KMS-11 (cell line): ENCODE results near the gene C1orf198.

ENCODE experiments used
- H2AFZ ChIP-seq: fragments of 200-600 bp; sonication (generic); 2 replicates; pipeline ENCODE4 v1.6.1; 2016; ENCODE audit warnings: antibody characterized with exemption, mixed run types, low read depth
- H3K27ac ChIP-seq: fragments of 200-600 bp; sonication (generic); 2 replicates; pipeline ENCODE4 v1.6.1; 2016; ENCODE audit warnings: mild to moderate bottlenecking, mixed run types
- H3K27me3 ChIP-seq: fragments of 200-600 bp; sonication (generic); 2 replicates; pipeline ENCODE4 v1.6.1; 2017; ENCODE audit warnings: mild to moderate bottlenecking, low read depth, mixed run types, moderate library complexity; ENCODE audit not compliant: insufficient read depth
- H3K36me3 ChIP-seq: fragments of 200-600 bp; sonication (generic); 2 replicates; pipeline ENCODE4 v1.6.1; 2017; ENCODE audit warnings: mild to moderate bottlenecking, mixed run types; ENCODE audit not compliant: insufficient read depth
- H3K4me1 ChIP-seq: fragments of 200-600 bp; sonication (generic); 2 replicates; pipeline ENCODE4 v1.6.1; 2016; ENCODE audit warnings: mild to moderate bottlenecking, low read depth, mixed run types; ENCODE audit not compliant: poor library complexity, severe bottlenecking
- H3K4me2 ChIP-seq: fragments of 200-600 bp; sonication (generic); 2 replicates; pipeline ENCODE4 v1.7.0; 2016; ENCODE audit warnings: mild to moderate bottlenecking, mixed run types
- H3K4me3 ChIP-seq: fragments of 200-600 bp; sonication (generic); IDR thresholded peaks from 2 replicates; pipeline ENCODE4 v1.6.1; 2017; ENCODE audit warnings: low read depth, low read length, mixed read lengths; ENCODE audit not compliant: insufficient read depth
- H3K79me2 ChIP-seq: fragments of 200-600 bp; sonication (generic); 2 replicates; pipeline ENCODE4 v1.6.1; 2016; ENCODE audit warnings: low read depth, mixed run types; ENCODE audit not compliant: insufficient read depth
- H3K9ac ChIP-seq: fragments of 200-600 bp; sonication (generic); 2 replicates; pipeline ENCODE4 v1.6.1; 2016; ENCODE audit warnings: mild to moderate bottlenecking, mixed run types
- H4K20me1 ChIP-seq: fragments of 200-600 bp; sonication (generic); 2 replicates; pipeline ENCODE4 v1.6.1; 2016; ENCODE audit warnings: mild to moderate bottlenecking, mixed run types; ENCODE audit not compliant: insufficient read depth
- TF ChIP-seq, protein P1 (sequence below): fragments of 200-600 bp; sonication (generic); conservative IDR thresholded peaks from 2 replicates; pipeline ENCODE4 v1.6.1; 2017; ENCODE audit warnings: low read depth, mild to moderate bottlenecking, antibody characterized with exemption, low read length, moderate library complexity, mixed read lengths

The C1orf198 gene

DNA sequence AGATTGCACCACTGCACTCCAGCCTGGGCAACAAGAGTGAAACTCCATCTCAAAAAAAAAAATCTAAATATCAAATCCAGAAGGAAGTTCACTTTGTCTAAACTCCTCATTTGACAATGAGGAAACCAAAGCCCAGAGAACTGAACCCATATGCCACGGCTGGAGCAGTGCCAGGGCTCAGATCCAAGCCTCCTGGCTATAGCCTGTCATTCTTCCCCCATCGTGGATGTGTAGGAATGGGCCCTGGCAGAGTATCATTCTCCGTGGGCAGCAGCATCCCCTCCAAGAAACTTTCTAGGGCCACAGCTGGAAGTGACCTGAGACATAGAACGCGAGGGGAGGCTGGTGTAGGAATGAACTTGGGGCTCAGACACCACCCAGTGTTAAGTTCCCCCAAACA is 73.9 kb downstream of the C1orf198 start:
- TF ChIP-seq, protein P1, sequence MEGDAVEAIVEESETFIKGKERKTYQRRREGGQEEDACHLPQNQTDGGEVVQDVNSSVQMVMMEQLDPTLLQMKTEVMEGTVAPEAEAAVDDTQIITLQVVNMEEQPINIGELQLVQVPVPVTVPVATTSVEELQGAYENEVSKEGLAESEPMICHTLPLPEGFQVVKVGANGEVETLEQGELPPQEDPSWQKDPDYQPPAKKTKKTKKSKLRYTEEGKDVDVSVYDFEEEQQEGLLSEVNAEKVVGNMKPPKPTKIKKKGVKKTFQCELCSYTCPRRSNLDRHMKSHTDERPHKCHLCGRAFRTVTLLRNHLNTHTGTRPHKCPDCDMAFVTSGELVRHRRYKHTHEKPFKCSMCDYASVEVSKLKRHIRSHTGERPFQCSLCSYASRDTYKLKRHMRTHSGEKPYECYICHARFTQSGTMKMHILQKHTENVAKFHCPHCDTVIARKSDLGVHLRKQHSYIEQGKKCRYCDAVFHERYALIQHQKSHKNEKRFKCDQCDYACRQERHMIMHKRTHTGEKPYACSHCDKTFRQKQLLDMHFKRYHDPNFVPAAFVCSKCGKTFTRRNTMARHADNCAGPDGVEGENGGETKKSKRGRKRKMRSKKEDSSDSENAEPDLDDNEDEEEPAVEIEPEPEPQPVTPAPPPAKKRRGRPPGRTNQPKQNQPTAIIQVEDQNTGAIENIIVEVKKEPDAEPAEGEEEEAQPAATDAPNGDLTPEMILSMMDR = no peak
- Histone ChIP-seq H3K4me1 (no peaks in the 10 kb centered on the region), H3K27ac (no peak overlapping the region), H3K36me3 (no peaks in the 10 kb centered on the region), H3K9ac (no peak overlapping the region), H3K79me2 (no peaks in the 10 kb centered on the region), H3K27me3 (no peaks in the 10 kb centered on the region), H2AFZ (no peak overlapping the region), H3K4me2 (no peak overlapping the region), H3K4me3 (no peak overlapping the region), H4K20me1 (no peaks in the 10 kb centered on the region)

DNA sequence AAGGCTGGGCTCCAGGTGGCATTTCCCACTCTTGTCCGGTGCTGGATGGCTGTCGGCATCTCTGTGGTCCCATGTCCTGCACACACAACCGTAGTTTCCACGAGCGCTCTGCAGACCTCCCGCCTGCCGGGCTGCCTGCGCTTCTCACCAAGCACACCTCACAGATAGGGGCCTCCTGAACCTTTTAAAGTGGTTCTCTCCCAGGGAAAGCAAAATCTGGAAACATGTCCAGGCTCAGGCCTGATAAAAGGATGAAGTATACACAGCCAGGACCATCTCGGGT is 74.9 kb downstream of the C1orf198 start:
- no peak overlapping the region for H3K9ac ChIP-seq
- no peak overlapping the region for H3K27ac ChIP-seq
- TF ChIP-seq, protein P1 = no peak
- no peak overlapping the region for H2AFZ ChIP-seq
- H3K4me2 ChIP-seq = no peak overlapping the region
- no peaks in the 10 kb centered on the region for H3K27me3 ChIP-seq
- H3K36me3 ChIP-seq = no peaks in the 10 kb centered on the region
- no peaks in the 10 kb centered on the region for H3K4me1 ChIP-seq
- no peak overlapping the region for H3K4me3 ChIP-seq
- H4K20me1 ChIP-seq = no peaks in the 10 kb centered on the region
- H3K79me2 ChIP-seq = no peaks in the 10 kb centered on the region

DNA sequence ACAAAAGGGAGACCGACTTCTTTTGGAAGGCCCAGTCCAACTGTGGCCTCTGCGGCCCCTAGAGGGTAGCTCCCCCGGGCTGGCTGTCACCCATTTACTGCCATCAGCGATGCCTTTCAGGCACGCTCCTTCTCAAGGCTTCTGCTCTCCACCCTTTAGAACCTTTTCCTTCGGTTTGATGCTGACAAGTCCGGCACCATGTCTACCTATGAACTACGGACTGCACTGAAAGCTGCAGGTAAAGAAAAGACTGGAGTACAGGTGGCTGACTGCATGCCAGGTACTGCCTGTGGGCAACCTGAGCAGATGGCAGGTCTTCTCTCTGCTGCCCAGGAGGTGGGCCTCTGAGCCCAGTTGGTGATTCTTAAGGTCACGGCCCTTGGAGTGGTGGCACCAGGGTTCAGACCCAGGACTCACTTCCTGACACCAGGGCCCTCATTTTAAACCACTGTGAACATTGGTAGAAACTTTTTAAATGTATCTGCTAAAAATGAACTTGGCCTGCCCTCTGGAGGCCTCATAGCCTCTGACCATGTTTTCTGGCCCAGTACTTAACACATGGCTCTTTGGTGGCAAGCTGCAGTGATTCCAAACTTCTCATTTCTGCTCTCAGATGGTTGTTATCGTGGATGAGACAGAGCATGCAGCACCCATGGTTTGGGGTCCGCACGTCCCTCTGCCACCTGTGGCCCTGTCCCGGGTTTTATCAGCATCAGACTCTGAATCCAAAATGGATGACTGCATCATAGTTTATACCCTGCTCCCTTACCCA is 75.4 kb downstream of the C1orf198 start:
- Histone ChIP-seq H3K9ac (no peak overlapping the region), H4K20me1 (no peaks in the 10 kb centered on the region), H3K27me3 (no peaks in the 10 kb centered on the region), H3K4me2 (no peak overlapping the region), H3K79me2 (no peaks in the 10 kb centered on the region), H3K4me1 (no peaks in the 10 kb centered on the region), H3K36me3 (no peaks in the 10 kb centered on the region), H2AFZ (no peak overlapping the region), H3K27ac (no peak overlapping the region), H3K4me3 (no peak overlapping the region)
- TF ChIP-seq, protein P1 = no peak

DNA sequence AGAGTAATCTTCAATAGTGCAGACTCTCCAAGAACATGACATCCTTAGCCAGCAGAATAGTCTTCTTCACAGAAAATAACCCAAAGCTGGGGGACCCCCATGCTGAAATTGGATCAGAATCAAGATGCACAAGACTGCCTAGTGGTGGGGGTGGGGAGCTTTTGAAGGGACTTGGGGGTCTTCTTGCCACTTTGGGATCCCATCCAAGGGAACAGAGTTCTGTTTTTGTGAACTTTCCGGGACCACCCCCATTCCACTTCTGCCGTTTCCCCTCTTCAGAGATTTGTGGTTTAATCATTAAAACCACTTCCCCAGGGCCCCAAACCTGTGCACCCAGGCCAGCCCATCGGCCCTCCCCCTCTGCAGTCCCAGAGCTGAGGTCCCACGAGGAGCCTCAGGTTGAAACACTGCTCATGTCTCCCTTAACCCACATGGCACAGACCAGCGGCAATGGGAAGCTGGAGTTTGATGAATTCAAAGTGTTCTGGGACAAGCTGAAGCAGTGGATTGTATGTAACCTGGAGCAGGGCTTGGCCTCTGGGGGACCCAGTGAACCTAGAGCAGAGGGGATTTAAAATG is 76.2 kb downstream of the C1orf198 start:
- TF ChIP-seq, protein P1 = no peak
- Histone ChIP-seq H3K4me1 (no peaks in the 10 kb centered on the region), H3K79me2 (no peaks in the 10 kb centered on the region), H2AFZ (no peak overlapping the region), H3K9ac (no peak overlapping the region), H3K4me2 (no peak overlapping the region), H4K20me1 (no peaks in the 10 kb centered on the region), H3K36me3 (no peaks in the 10 kb centered on the region), H3K27ac (no peak overlapping the region), H3K27me3 (no peaks in the 10 kb centered on the region), H3K4me3 (no peak overlapping the region)
